GM12878 (cell line): ENCODE measurements around the gene LDLRAD4. TPM values are rescaled to one million over a fixed set of nuclear protein-coding genes. Genes with fewer than 3 reads are reported as not detected.

ENCODE experiments used
- ASH2L ChIP-seq: fragments of 300-600, 200-600 bp; sonication (generic); IDR thresholded peaks from 2 replicates; pipeline ENCODE4 v1.6.1; 2017; ENCODE audit warnings: low read depth, mild to moderate bottlenecking, borderline replicate concordance
- ATF3 ChIP-seq: IDR thresholded peaks from 2 replicates; pipeline ENCODE4 v1.6.1; 2011; ENCODE audit warnings: low read depth, mild to moderate bottlenecking, low read length, moderate library complexity, borderline replicate concordance; ENCODE audit errors: extremely low read depth
- BACH1 ChIP-seq: fragments of 450-650 bp; IDR thresholded peaks from 2 replicates; pipeline ENCODE4 v1.6.1; 2017; ENCODE audit warnings: mild to moderate bottlenecking, borderline replicate concordance
- CEBPZ ChIP-seq: fragments of 150-350 bp; IDR thresholded peaks from 2 replicates; pipeline ENCODE4 v1.6.1; 2016; ENCODE audit warnings: low read depth, low read length
- E2F4 ChIP-seq: IDR thresholded peaks from 2 replicates; pipeline ENCODE4 v1.6.1; 2012; ENCODE audit warnings: low read depth, low read length, improper control_type of control experiment
- EZH2 ChIP-seq: IDR thresholded peaks from 2 replicates; pipeline ENCODE4 v1.6.1; 2012; ENCODE audit warnings: low read depth, mild to moderate bottlenecking, control low read depth, inconsistent platforms, low read length, borderline replicate concordance; ENCODE audit not compliant: control insufficient read depth
- HDAC6 ChIP-seq: fragments of 200-600 bp; sonication (generic); IDR thresholded peaks from one replicate; pipeline ENCODE4 v1.8.0; 2017; ENCODE audit warnings: antibody characterized with exemption; ENCODE audit not compliant: unreplicated experiment
- IRF5 ChIP-seq: fragments of 450-650 bp; IDR thresholded peaks from 2 replicates; pipeline ENCODE4 v1.6.1; 2017; ENCODE audit warnings: borderline replicate concordance
- KDM1A ChIP-seq: fragments of 200-600 bp; sonication (generic); IDR thresholded peaks from 2 replicates; pipeline ENCODE4 v1.6.1; 2016; ENCODE audit warnings: borderline replicate concordance
- MEF2A ChIP-seq: IDR thresholded peaks from 2 replicates; pipeline ENCODE4 v1.6.1; 2011; ENCODE audit warnings: low read depth, mild to moderate bottlenecking, low read length, moderate library complexity; ENCODE audit not compliant: insufficient read depth
- NR2C2 ChIP-seq: IDR thresholded peaks from 2 replicates; pipeline ENCODE4 v1.6.1; 2011; ENCODE audit warnings: borderline replicate concordance, low read depth; ENCODE audit not compliant: control insufficient read depth, insufficient read length
- POLR2A ChIP-seq: IDR thresholded peaks from 2 replicates; pipeline ENCODE4 v1.6.1; 2011; ENCODE audit warnings: low read depth, mild to moderate bottlenecking, low read length
- POLR2AphosphoS2 ChIP-seq: IDR thresholded peaks from 2 replicates; pipeline ENCODE4 v1.6.1; 2011; ENCODE audit warnings: low read depth, mild to moderate bottlenecking, low read length, improper control_type of control experiment, moderate library complexity
- RELB ChIP-seq: fragments of 450-650 bp; IDR thresholded peaks from 2 replicates; pipeline ENCODE4 v1.6.1; 2017; ENCODE audit warnings: low read depth, mild to moderate bottlenecking, moderate library complexity
- SMAD5 ChIP-seq: IDR thresholded peaks from 2 replicates; pipeline ENCODE4 v1.6.1; 2016; ENCODE audit warnings: antibody characterized with exemption, low read depth
- USF2 ChIP-seq: IDR thresholded peaks from 2 replicates; pipeline ENCODE4 v1.6.1; 2011; ENCODE audit warnings: low read depth, low read length, improper control_type of control experiment, borderline replicate concordance
- polyA plus RNA-seq, 11 experiments: library from polyadenylated mRNA; depleted of rRNA in 4 of 11; unstranded in 6 of 11; stranded (reverse) in 5 of 11; fragments of >200 nt; fragmentation: Nextera tagmentation in 4 of 11; fragmentation: Illumina TruSeq in 1 of 11; extraction: Ambion mirVana in 4 of 11; extraction: Trizol in 1 of 11; gene quantifications; 1 replicate in 1 of 11; 2 replicates in 10 of 11; pipeline versions ENCODE4 v1.2.1 to v1.2.3, GENCODE V29; 2011 to 2016; ENCODE audit warnings: inconsistent platforms in 2 of 11, missing spikeins in 2 of 11, low read depth in 1 of 11
- total RNA-seq, 4 experiments: library from RNA; depleted of rRNA in 3 of 4; stranded (reverse); fragments of >200 nt in 3 of 4; fragmentation: Illumina TruSeq in 1 of 4; extraction: Trizol in 1 of 4; gene quantifications; 2 replicates each; pipeline versions ENCODE4 v1.2.1 to v1.2.3, GENCODE V29; 2013 to 2021

The LDLRAD4 gene
- total and polyA plus RNA-seq, 10 of the 15 experiments (the other 5 are each of a cell fraction or from before 2014, with no cell fraction given): 2.7 to 16.8 (median 11.2) TPM

- TF ChIP-seq SMAD5 (no peak), USF2 (peak; percentile 24; the same call in 1 of the 2 replicates), HDAC6 (no peak), IRF5 (no peak), POLR2A (peak; percentile 63), RELB (peak; percentile 99), BACH1 (no peak; the same call in 1 of the 2 replicates), NR2C2 (no peak), EZH2 (no peak), KDM1A (no peak), MEF2A (peak; percentile 46; the same call in 1 of the 2 replicates), ATF3 (no peak), E2F4 (no peak), CEBPZ (no peak), POLR2AphosphoS2 (peak; percentile 46; the same call in 1 of the 2 replicates), ASH2L (peak; percentile 92; the same call in 1 of the 2 replicates)
These were observed 344.0 kb downstream of the LDLRAD4 start (continued) for GRCh38 chr18:13562494-13563029.
